ENCODE measurements around the gene HPSE.
"Not testable (repeated sequence)": the region's sequence is repeated elsewhere in the genome, so short reads cannot be mapped to it uniquely, and the experiment has no call there.

DNA sequence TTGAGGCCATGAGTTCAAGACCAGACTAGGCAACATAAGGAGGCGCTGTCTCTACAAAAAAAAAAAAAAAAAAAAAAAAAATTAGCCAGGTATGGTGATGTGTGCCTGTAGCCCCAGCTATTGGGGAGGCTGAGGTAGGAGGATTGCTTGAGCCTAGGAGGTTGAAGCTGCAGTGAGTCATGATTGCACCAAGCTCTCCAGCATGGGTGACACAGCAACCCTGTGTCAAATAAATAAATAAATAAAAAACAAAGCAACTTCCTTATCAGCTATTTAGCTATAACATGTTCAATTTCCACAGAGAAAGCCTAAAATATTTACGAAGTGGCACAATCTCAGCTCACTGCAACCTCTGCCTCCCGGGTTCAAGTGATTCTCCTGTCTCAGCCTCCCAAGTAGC lies 60.7 kb downstream of the HPSE start:
- TF ChIP-seq, protein P1, sequence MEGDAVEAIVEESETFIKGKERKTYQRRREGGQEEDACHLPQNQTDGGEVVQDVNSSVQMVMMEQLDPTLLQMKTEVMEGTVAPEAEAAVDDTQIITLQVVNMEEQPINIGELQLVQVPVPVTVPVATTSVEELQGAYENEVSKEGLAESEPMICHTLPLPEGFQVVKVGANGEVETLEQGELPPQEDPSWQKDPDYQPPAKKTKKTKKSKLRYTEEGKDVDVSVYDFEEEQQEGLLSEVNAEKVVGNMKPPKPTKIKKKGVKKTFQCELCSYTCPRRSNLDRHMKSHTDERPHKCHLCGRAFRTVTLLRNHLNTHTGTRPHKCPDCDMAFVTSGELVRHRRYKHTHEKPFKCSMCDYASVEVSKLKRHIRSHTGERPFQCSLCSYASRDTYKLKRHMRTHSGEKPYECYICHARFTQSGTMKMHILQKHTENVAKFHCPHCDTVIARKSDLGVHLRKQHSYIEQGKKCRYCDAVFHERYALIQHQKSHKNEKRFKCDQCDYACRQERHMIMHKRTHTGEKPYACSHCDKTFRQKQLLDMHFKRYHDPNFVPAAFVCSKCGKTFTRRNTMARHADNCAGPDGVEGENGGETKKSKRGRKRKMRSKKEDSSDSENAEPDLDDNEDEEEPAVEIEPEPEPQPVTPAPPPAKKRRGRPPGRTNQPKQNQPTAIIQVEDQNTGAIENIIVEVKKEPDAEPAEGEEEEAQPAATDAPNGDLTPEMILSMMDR (IDR thresholded peaks at IDR 0.05), result not testable (repeated sequence)
- TF ChIP-seq ZFX (IDR thresholded peaks at IDR 0.05; ENCODE audit: borderline replicate concordance), result not testable (repeated sequence)

Measured in 22Rv1 (cell line).